Measurements from ENCODE around the gene TSEN15.

The TSEN15 gene

DNA sequence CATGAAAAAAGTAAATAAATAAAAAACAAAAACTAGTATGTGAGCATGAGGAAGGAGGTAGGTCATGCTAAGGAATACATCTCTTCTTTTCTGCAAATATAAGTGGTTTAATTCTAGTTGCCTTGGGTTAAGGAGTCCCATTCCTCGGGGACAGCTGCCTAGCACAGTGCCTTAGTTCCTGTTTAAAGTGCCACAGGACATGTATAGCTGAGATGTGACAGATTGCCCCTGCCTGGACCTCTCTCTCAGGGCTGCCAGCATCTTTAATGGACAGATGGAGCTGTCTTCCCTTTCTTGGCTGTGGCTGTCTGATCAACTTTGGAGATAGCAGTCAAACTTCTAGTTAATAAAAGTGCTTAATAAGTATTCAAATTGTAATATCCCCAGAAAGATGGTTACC lies 50.0 kb downstream of the TSEN15 start:
- DNase-seq (ENCODE audit: low read depth) = no peak

DNA sequence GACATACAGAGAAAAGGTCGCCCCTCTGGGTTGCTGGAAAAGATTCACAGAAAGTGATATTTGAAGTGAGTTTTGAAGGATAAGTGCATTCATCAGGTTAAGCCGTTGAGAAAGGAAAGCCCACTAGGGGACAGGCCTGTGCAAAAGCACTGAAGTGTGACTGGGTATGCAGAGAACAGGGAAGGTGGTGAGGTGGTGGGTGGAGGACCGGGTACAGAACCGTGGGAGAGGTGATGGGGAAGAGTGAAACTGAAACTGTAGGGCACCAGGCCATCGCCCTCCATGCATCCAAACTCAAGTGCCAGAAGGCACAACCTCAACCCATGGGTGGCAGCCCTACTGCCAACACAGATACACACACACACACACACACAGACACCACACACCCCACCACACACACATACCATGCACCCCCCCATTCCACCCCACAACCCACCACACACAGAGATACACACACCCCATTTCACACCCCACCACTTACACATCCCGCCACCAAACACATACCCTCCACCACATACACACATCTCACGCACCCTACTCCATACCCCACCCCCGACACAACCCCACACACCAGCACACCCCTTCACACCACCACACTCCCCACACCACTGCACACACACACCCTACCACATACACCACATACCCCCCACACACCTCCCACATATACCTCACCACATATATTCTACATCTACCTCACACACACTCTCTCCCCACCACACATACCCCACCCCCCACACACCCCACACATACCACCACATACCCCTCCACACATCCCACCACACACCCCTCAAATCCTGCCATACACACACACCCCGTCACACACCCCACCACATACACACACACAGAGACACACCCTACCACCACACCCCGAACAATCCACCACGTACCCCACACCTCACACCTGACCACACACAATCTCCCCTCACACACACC lies 59.0 kb downstream of the TSEN15 start:
- DNase-seq (ENCODE audit: low read depth) = no peak

DNA sequence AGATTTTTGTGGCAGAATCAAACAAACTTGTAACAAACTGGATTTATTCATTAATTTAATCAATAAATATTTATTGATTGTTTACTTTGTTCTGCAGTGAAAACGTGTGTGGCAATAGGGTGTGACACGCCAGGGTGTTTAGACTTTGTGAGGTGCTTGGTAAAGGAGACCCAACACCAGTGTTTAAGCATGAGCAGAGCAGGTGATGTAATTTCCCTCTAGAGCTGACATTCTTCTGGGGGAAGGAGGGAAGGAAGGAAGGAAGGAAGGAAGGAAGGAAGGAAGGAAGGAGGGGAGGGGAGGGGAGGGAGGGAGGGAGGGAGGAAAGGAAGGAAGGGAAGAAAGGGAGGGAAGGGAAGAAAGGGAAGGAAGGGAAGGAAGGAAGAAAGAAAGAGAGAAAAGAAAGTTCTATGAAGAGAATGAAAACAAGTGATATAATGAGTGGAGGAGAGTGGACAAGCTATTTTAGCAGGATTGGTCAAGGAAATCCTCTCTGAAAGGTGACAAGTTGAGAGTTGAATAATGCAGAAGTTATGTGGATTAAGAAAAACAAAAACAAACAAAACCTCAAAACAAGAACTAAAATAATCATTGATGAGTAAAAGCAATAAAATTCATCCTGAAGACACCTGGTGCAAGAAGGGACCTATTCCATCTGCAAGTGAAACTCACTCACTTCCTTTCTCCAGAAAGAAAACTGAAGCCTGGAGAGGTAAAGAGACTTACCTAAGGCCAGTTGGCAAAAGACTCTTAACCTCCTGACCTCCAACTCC lies 60.8 kb downstream of the TSEN15 start:
- DNase-seq (ENCODE audit: low read depth) = no peak

DNA sequence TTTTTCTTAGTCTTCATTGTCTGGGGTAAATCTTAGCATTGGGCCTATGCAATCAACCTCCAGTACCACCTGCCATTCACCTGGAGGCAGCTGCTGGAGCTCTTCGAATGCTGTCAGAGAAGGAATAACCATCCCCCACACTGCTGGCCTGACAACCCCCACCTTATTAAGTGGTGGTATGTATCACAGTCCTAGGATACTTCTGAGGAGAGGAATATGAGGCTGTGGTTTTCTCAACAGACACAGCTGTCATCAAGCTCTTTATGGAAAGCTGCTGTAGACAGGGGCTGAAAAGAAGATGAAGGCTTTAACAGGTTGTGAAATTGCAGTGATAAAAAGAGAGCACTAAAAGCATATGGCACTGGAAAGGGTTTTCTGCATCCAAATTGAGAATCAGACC lies 61.7 kb downstream of the TSEN15 start:
- no peak for DNase-seq (ENCODE audit: low read depth)

DNA sequence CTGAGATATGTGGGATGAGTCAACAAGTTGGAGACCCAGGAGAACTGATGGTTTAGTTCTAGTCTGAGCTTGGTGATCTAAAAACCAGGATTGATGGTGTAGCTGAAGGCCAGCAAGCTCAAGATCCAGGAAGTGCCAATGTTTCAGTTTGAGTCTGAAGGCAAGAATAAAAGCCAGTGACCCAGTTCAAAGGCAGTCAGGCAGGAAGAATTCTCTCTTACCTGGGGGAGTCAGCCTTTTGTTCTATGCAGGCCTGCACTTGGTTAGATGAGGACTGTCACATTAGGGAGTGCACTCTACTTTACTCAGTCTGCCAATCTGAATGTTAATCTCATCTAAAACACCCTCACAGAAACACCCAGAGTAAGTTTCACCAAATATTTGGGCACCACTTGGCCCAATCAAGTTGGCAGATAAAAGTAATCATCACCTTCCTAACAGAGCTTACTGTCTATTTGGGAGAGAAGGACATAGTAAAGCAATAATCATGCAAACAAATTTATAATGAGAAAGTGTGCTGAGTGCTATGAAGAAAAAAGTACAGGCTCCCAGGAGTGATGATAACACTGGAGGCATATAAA lies 63.4 kb downstream of the TSEN15 start:
- DNase-seq (ENCODE audit: low read depth) = no peak

DNA sequence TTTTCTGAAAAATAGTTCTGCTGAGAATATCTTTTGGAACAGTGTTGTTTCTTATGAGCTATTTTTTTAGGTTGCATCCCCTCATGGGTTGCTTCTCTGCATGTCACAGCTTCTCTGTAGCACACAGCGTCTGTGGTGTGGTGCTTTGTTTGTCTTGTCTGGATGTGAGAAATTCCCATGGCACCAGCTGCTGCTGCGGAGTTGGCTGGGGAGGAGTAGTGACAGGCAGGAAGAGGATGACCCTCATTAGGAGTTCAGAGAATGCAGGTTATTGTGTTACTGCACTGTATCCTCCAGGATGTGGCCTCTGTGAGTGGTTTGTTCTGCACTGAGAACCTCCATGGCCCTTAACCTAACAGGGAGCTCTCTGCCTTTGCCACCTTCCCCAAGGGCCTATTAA lies 64.8 kb downstream of the TSEN15 start:
- DNase-seq (ENCODE audit: low read depth) = no peak

DNA sequence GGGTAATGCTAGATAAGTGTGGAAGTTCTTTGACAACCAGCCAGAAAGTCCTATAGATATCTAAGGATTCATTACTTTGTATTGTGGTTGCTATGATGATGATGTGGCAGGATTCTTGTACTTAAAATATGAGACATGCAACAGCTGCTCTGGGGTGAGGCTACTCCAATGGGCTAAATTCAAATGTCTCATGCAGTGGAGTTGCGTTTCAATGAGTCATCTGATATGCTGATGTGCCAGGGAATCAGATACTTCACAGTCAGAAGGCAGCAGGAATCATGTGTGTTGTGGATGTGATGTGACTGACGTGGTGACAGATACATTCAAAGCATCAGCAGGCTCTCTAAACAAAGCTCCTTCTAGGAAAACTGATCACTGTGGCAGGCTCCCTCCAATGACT lies 66.5 kb downstream of the TSEN15 start:
- no peak for DNase-seq (ENCODE audit: low read depth)
